ENCODE measurements around the gene TEC. TPM values are rescaled to one million over a fixed set of nuclear protein-coding genes. Genes with fewer than 3 reads are reported as not detected.

Gene TEC
- total RNA-seq, 2 donors from 2014 or later = 2.1 to 3.3 TPM

DNA sequence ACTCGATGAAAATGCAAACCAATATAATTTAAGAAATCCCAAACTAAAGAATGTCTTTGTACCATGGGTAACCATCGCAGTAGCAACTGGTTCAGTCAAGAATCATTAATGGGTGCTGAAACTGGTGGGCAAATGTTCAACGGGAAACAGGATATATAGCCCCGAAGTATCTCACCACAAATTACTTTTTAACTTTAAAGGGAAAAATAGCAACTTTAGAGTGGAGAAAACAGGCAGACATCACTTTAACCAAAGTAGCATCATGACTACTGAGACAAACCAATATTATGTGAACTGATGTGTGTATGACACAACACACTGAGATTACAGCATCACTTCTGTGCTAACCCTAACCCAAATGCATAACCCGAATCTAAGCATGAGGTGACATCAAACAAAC, 37.9 kb upstream of the TEC start:
- Histone ChIP-seq H3K4me1 (no peaks in the 10 kb centered on the region), H3K27ac (no peak overlapping the region), H3K4me3 (no peak overlapping the region), H3K27me3 (no peaks in the 10 kb centered on the region), H3K9me3 (no peaks in the 10 kb centered on the region), H3K36me3 (replicated peaks in 1 of 2; ENCODE audit: insufficient read depth in 1 of 2, low read depth in 2 of 2) (no peaks in the 10 kb centered on the region)
- 77 to 87% methylated on average over 5 of the region's 5 CpGs for WGBS, 2 donors
- DNase-seq (no peak), ATAC-seq (no peak)
- no peak for TF ChIP-seq POLR2A (IDR thresholded peaks at IDR 0.05)
- TF ChIP-seq, protein P1, sequence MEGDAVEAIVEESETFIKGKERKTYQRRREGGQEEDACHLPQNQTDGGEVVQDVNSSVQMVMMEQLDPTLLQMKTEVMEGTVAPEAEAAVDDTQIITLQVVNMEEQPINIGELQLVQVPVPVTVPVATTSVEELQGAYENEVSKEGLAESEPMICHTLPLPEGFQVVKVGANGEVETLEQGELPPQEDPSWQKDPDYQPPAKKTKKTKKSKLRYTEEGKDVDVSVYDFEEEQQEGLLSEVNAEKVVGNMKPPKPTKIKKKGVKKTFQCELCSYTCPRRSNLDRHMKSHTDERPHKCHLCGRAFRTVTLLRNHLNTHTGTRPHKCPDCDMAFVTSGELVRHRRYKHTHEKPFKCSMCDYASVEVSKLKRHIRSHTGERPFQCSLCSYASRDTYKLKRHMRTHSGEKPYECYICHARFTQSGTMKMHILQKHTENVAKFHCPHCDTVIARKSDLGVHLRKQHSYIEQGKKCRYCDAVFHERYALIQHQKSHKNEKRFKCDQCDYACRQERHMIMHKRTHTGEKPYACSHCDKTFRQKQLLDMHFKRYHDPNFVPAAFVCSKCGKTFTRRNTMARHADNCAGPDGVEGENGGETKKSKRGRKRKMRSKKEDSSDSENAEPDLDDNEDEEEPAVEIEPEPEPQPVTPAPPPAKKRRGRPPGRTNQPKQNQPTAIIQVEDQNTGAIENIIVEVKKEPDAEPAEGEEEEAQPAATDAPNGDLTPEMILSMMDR (IDR thresholded peaks at IDR 0.05) = no peak
- intact Hi-C loops (cut with DNase I) = no loop called here

DNA sequence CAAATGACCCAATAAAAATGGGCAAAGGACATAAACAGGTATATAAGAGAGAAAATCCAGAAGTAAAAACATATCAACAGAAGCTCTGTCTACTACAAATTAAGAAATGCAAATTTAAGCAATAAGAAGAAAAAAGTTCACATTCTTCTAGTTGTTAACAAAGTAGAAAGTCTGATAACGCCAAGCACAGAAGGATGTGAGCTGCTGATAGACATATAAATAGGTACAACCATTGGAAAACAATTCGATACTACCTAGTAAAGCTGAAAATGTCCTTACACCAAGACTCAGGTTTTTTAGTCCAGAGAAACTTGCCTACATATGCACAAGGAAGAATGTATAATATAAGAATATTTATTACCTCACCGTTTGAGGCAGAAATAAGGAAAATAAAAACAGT, 35.9 kb upstream of the TEC start:
- ATAC-seq (no peak), DNase-seq (no peak)
- no peaks in the 10 kb centered on the region for H3K9me3 ChIP-seq
- no peaks in the 10 kb centered on the region for H3K27me3 ChIP-seq
- H3K4me3 ChIP-seq = no peak overlapping the region
- H3K4me1 ChIP-seq = no peaks in the 10 kb centered on the region
- no peak for TF ChIP-seq POLR2A (IDR thresholded peaks at IDR 0.05)
- TF ChIP-seq, protein P1 (IDR thresholded peaks at IDR 0.05) = no peak
- WGBS, 2 donors = 44 to 51% methylated on average over 3 of the region's 3 CpGs
- intact Hi-C loops (cut with DNase I) = no loop called here
- no peaks in the 10 kb centered on the region for H3K36me3 ChIP-seq (replicated peaks in 1 of 2; ENCODE audit: insufficient read depth in 1 of 2, low read depth in 2 of 2)
- no peak overlapping the region for H3K27ac ChIP-seq

DNA sequence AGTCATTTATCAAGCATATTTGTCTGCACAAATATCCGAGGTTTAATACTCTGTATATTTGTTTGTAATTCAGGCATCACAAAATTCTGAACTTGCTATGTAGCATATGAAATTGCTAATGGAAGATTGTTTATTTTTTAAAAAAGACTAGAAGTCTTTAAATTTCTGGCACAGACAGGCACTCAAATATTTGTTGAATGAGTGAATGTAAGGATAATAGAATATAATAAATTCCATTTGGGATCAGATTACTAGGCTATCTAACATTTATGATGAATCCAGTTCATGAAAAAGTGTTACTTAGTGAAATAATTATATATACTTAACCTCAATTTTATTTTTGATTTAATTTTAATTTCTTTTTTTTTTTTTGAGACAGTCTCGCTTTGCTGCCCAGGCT, 30.4 kb upstream of the TEC start:
- no peaks in the 10 kb centered on the region for H3K9me3 ChIP-seq
- intact Hi-C loops (cut with DNase I) = no loop called here
- ATAC-seq = no peak
- TF ChIP-seq, protein P1 (IDR thresholded peaks at IDR 0.05) = no peak
- TF ChIP-seq POLR2A (IDR thresholded peaks at IDR 0.05) = no peak
- H3K4me3 ChIP-seq = no peak overlapping the region
- no peak overlapping the region for H3K27ac ChIP-seq
- no peaks in the 10 kb centered on the region for H3K36me3 ChIP-seq (replicated peaks in 1 of 2; ENCODE audit: insufficient read depth in 1 of 2, low read depth in 2 of 2)
- 58 to 64% methylated on average over 2 of the region's 2 CpGs for WGBS, 2 donors
- no peaks in the 10 kb centered on the region for H3K4me1 ChIP-seq
- no peak for DNase-seq
- H3K27me3 ChIP-seq = no peaks in the 10 kb centered on the region

DNA sequence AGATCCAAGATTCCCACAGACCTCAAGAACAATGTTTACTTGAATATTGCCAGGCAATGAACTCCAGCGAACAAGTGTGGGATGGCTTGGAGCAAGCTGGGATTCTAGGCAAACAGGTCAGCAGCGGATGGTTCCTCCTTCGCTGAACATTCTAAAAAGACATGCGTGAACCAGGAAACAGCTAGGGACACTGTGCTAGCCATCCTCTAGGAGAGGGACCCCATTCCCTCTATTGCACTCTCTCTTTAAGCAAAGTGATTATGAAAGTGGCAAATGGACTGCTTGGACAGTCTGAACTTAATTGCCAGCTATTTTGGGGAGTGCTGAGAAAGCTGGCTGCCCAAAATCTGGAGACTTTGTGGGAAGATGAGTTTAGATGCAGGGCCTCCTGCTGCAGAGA, 29.9 kb upstream of the TEC start:
- intact Hi-C loops (cut with DNase I) = no loop called here
- TF ChIP-seq, protein P1 (IDR thresholded peaks at IDR 0.05) = no peak
- TF ChIP-seq POLR2A (IDR thresholded peaks at IDR 0.05) = no peak
- no peaks in the 10 kb centered on the region for H3K36me3 ChIP-seq (replicated peaks in 1 of 2; ENCODE audit: insufficient read depth in 1 of 2, low read depth in 2 of 2)
- ATAC-seq (no peak), DNase-seq (no peak)
- H3K27me3 ChIP-seq = no peaks in the 10 kb centered on the region
- H3K27ac ChIP-seq = no peak overlapping the region
- no peaks in the 10 kb centered on the region for H3K9me3 ChIP-seq
- 77 to 87% methylated on average over 4 of the region's 4 CpGs for WGBS, 2 donors
- no peak overlapping the region for H3K4me3 ChIP-seq
- H3K4me1 ChIP-seq = no peaks in the 10 kb centered on the region

DNA sequence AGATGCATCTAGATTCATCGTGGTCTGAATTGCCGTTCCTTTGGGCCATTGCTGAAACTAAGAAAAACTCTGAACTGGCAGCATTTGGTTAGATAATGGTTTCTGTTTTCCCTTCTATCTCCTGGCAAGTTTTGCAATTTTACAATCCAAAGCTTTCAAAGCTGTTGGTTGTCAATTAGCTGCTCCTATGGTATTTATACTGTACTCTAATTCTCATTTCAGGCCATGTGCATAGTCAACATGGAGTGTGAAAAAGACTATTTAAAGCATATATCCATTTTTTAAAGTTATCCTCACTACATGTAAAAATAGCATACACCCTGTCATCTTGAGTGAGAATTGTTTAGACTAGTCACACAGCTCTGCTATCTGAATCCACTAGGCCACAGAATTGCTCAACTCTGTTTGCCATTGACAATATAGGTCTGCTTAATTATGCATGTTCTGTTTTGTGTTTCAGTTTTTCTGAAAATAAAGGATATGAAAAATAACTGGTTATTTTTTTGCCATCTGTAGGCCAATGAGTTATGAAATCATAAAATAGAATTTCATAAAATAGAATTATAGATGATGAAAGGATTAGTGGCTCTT, 27.7 kb upstream of the TEC start:
- no peak overlapping the region for H3K27ac ChIP-seq
- no peak for ATAC-seq
- WGBS, 2 donors = 82 to 93% methylated on average over 2 of the region's 2 CpGs
- intact Hi-C loops (cut with DNase I) = no loop called here
- H3K27me3 ChIP-seq = no peaks in the 10 kb centered on the region
- TF ChIP-seq, protein P1 (IDR thresholded peaks at IDR 0.05) = no peak
- TF ChIP-seq POLR2A (IDR thresholded peaks at IDR 0.05) = no peak
- no peak for DNase-seq
- H3K4me1 ChIP-seq = no peaks in the 10 kb centered on the region
- no peaks in the 10 kb centered on the region for H3K9me3 ChIP-seq
- no peaks in the 10 kb centered on the region for H3K36me3 ChIP-seq (replicated peaks in 1 of 2; ENCODE audit: insufficient read depth in 1 of 2, low read depth in 2 of 2)
- no peak overlapping the region for H3K4me3 ChIP-seq
